HepG2 (cell line): ENCODE data around the gene GRK5. TPM values are rescaled to one million over a fixed set of nuclear protein-coding genes. Genes with fewer than 3 reads are reported as not detected.

ENCODE experiments used
- ATAC-seq: fragments of 200-7000 bp; cut with Tn5 transposase; 3 replicates; pipeline ENCODE4 v1.9.1; 2020; ENCODE audit warnings: mild to moderate bottlenecking, moderate library complexity
- BruUV-seq: library from RNA; stranded (reverse); fragments of 400-500 nt; replicated peaks from 2 replicates; lab custom pipeline; 2021; lab: Mats Ljungman, UMichigan
- CTCF ChIA-PET: fragments of 300-600 bp; formaldehyde crosslinking; extraction: SDS; loops from one replicate; lab custom pipeline; 2021; ENCODE audit warnings: low total read pairs, inconsistent platforms, low intra/inter-chr PET ratio; lab: Yijun Ruan, JAX
- POLR2A ChIA-PET: fragments of 350-600 bp; sonication (Branson Sonifier 250); formaldehyde crosslinking; loops from one replicate; lab custom pipeline; 2020; ENCODE audit warnings: antibody characterized with exemption, inconsistent platforms; lab: Yijun Ruan, JAX
- DNase-seq: peaks from one replicate; pipeline ENCODE4 v3.0.0-alpha.2; 2015; ENCODE audit warnings: low spot score
- FAIRE-seq: peaks from 3 replicates; lab custom pipeline; 2011; peaks lifted over from hg19 to GRCh38; lab: Jason Lieb, UNC
- H2AFZ ChIP-seq: one replicate; pipeline ENCODE4 v1.6.1; 2011; ENCODE audit warnings: low read length, inconsistent platforms
- H3K27ac ChIP-seq: fragments of 300-600 bp; 3 replicates; pipeline ENCODE4 v1.8.0; 2011; ENCODE audit warnings: mixed run types, mild to moderate bottlenecking, mixed read lengths, low read length, inconsistent platforms; ENCODE audit not compliant: insufficient read depth; ENCODE audit errors: extremely low read length
- H3K27me3 ChIP-seq, 2 experiments: fragments of 200-600 bp in 1 of 2; 2 replicates in 1 of 2; 3 replicates in 1 of 2; pipeline versions ENCODE4 v1.6.0 to v1.8.0; 2011; ENCODE audit warnings: low read length in 2 of 2, mild to moderate bottlenecking in 2 of 2, moderate library complexity in 2 of 2, inconsistent platforms in 1 of 2; ENCODE audit not compliant: insufficient read depth in 2 of 2, control insufficient read depth in 1 of 2
- H3K36me3 ChIP-seq, 2 experiments: fragments of 200-600 bp in 1 of 2; replicated peaks in 1 of 2; 2 replicates in 1 of 2; 3 replicates in 1 of 2; pipeline versions ENCODE4 v1.5.1 to v1.8.0; 2011; ENCODE audit warnings: low read length in 2 of 2, inconsistent platforms in 1 of 2; ENCODE audit not compliant: insufficient read depth in 2 of 2, control insufficient read depth in 1 of 2
- H3K4me1 ChIP-seq: 2 replicates; pipeline ENCODE4 v1.5.1; 2012; ENCODE audit warnings: low read length, inconsistent platforms; ENCODE audit not compliant: insufficient read depth
- H3K4me2 ChIP-seq: 2 replicates; pipeline ENCODE4 v1.6.0; 2011; ENCODE audit warnings: low read depth, low read length, inconsistent platforms
- H3K4me3 ChIP-seq, 3 experiments: fragments of 200-600 bp in 1 of 3; sonication (generic), shearing (Covaris generic) in 1 of 3; replicated peaks in 1 of 3; 2 replicates each; pipeline ENCODE4 v1.5.1; 2011 to 2016; ENCODE audit warnings: low read length in 3 of 3, inconsistent platforms in 2 of 3, low read depth in 2 of 3, mild to moderate bottlenecking in 2 of 3, control low read depth in 1 of 3, mixed read lengths in 1 of 3; ENCODE audit not compliant: insufficient read depth in 1 of 3
- H3K79me2 ChIP-seq: one replicate; pipeline ENCODE4 v1.6.1; 2011; ENCODE audit warnings: low read length, inconsistent platforms; ENCODE audit not compliant: insufficient read depth
- H3K9ac ChIP-seq: 2 replicates; pipeline ENCODE4 v1.6.0; 2011; ENCODE audit warnings: mild to moderate bottlenecking, low read depth, low read length, inconsistent platforms; ENCODE audit not compliant: insufficient read depth
- H3K9me3 ChIP-seq: 2 replicates; pipeline ENCODE4 v1.5.1; 2012; ENCODE audit warnings: mild to moderate bottlenecking, low read length
- H4K20me1 ChIP-seq: 2 replicates; pipeline ENCODE4 v1.6.0; 2011; ENCODE audit warnings: inconsistent platforms, mild to moderate bottlenecking, low read length, moderate library complexity; ENCODE audit not compliant: insufficient read depth
- ATRX ChIP-seq: sonication (generic); formaldehyde crosslinking; IDR thresholded peaks from 2 replicates; pipeline ENCODE4 v1.4.0; 2020; ENCODE audit warnings: missing genetic modification reagents, borderline replicate concordance
- FOXM1 ChIP-seq: sonication (generic); formaldehyde crosslinking; IDR thresholded peaks from 2 replicates; pipeline ENCODE4 v1.5.0; 2020; ENCODE audit warnings: missing genetic modification reagents
- HES4 ChIP-seq: sonication (generic); formaldehyde crosslinking; IDR thresholded peaks from 2 replicates; pipeline ENCODE4 v1.9.0; 2021; ENCODE audit warnings: mild to moderate bottlenecking, missing genetic modification reagents, borderline replicate concordance
- KDM2A ChIP-seq: sonication (generic); formaldehyde crosslinking; IDR thresholded peaks from 2 replicates; pipeline ENCODE4 v1.4.0; 2020; ENCODE audit warnings: low read depth, missing genetic modification reagents, borderline replicate concordance
- MED8 ChIP-seq: sonication (generic); formaldehyde crosslinking; IDR thresholded peaks from 2 replicates; pipeline ENCODE4 v1.8.1; 2023; ENCODE audit warnings: mild to moderate bottlenecking, missing genetic modification reagents; ENCODE audit not compliant: insufficient replicate concordance
- MEIS2 ChIP-seq: sonication (generic); formaldehyde crosslinking; IDR thresholded peaks from 2 replicates; pipeline ENCODE4 v1.9.0; 2021; ENCODE audit warnings: mild to moderate bottlenecking, missing genetic modification reagents
- MTA3 ChIP-seq: sonication (generic); formaldehyde crosslinking; IDR thresholded peaks from 2 replicates; pipeline ENCODE4 v1.4.0; 2020; ENCODE audit warnings: missing genetic modification reagents
- MXD4 ChIP-seq: IDR thresholded peaks from 2 replicates; pipeline ENCODE4 v1.6.1; 2016; ENCODE audit warnings: mild to moderate bottlenecking, missing biosample characterization, missing genetic modification reagents
- TBX3 ChIP-seq: fragments of 450-650 bp; IDR thresholded peaks from 2 replicates; pipeline ENCODE4 v1.6.1; 2017; ENCODE audit warnings: antibody characterized with exemption, mild to moderate bottlenecking, inconsistent platforms, borderline replicate concordance
- TGIF2 ChIP-seq: IDR thresholded peaks from 2 replicates; pipeline ENCODE4 v1.6.1; 2016; ENCODE audit warnings: control low read depth, missing compliant biosample characterization
- ZFP36L2 ChIP-seq: sonication (generic); formaldehyde crosslinking; IDR thresholded peaks from 2 replicates; pipeline ENCODE4 v1.4.0; 2020; ENCODE audit warnings: missing genetic modification reagents
- WGBS: methylation state at CpG from one replicate; pipeline ENCODE4 v1.1.6; 2017; ENCODE audit warnings: low lambda C conversion rate; 5-methylcytosine and 5-hydroxymethylcytosine counted together
- in situ Hi-C: cut with HindIII; loops from 2 replicates; pipeline ENCODE4 v1.10.0; 2017; ENCODE audit warnings: low pct_unique_long_range_greater_than_20kb; ENCODE audit not compliant: extremely low pct_ligation_motif_present
- intact Hi-C: fragments of 100-400 bp; cut with micrococcal nuclease; formaldehyde crosslinking; loops from one replicate; pipeline ENCODE4 v1.10.0; 2022; ENCODE audit not compliant: unreplicated experiment
- polyA plus RNA-seq, 8 experiments: library from polyadenylated mRNA; depleted of rRNA in 3 of 8; stranded (reverse) in 7 of 8; unstranded in 1 of 8; fragments of >200 nt; fragmentation: Illumina TruSeq in 4 of 8; extraction: Trizol in 4 of 8; gene quantifications; 2 replicates each; pipeline versions ENCODE4 v1.2.1 to v1.2.3, GENCODE V29; 2011 to 2016; ENCODE audit warnings: low read depth in 4 of 8, missing spikeins in 1 of 8, mixed read lengths in 1 of 8; ENCODE audit not compliant: insufficient read depth in 1 of 8
- total RNA-seq, 5 experiments: library from RNA; depleted of rRNA; stranded (reverse); fragments of >200 nt; fragmentation: Illumina TruSeq; extraction: Trizol; gene quantifications; 2 replicates each; pipeline ENCODE4 v1.2.3, GENCODE V29; 2016; ENCODE audit warnings: low read depth in 1 of 5
- TF ChIP-seq, protein P1 (sequence below): sonication (generic); formaldehyde crosslinking; IDR thresholded peaks from 2 replicates; pipeline ENCODE4 v1.4.0; 2020; ENCODE audit warnings: mild to moderate bottlenecking, low read depth, missing genetic modification reagents
- TF ChIP-seq, protein P2 (sequence below): sonication (generic); formaldehyde crosslinking; IDR thresholded peaks from 2 replicates; pipeline ENCODE4 v1.5.0; 2020; ENCODE audit warnings: missing genetic modification reagents, mild to moderate bottlenecking, borderline replicate concordance
- TF ChIP-seq, protein P3 (sequence below): sonication (generic); formaldehyde crosslinking; IDR thresholded peaks from 2 replicates; pipeline ENCODE4 v1.5.0; 2020; ENCODE audit warnings: missing genetic modification reagents, mild to moderate bottlenecking, borderline replicate concordance

Gene GRK5
- total and polyA plus RNA-seq, 2 of the 13 experiments (the other 11 are each of a cell fraction or from before 2014, with no cell fraction given) = 10.4 to 12.6 TPM

DNA sequence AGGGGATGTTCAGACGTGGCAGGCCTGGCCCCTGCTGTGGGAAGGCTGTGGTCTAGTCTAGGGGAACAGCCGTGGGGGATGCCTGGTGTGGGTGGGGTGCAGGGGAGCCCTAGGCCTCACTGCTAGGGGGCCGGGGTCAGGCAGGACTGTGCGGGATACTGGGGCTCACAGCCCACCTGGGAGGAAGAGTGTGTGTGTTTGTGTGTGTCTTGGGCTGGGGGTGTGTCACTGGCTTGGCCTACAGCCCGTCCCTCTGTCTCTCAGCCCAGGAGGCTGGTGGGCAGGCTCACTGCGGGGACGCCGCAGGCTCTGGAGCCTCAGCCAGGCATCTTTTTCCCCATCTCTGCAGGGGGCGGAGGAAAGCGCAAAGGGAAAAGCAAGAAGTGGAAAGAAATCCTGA lies 118.8 kb downstream of the GRK5 start:
- peaks cover 39% of the 10 kb centered on the region for H3K4me1 ChIP-seq
- BruUV-seq = no TSS peak
- WGBS = 100% methylated on average over 6 of the region's 10 CpGs
- CTCF ChIA-PET = no interaction called here
- H3K36me3 ChIP-seq = 0 out of 5 replicates have a peak, but pooled peaks cover 2 to 4% of the 10 kb centered on the region in 2 experiments
- in situ Hi-C loops = no loop called here
- H3K9ac ChIP-seq = no peak overlapping the region
- FAIRE-seq (no peak), DNase-seq (no peak), ATAC-seq (no peak)
- peaks cover 12% of the 10 kb centered on the region for H3K79me2 ChIP-seq
- H3K9me3 ChIP-seq = no peaks in the 10 kb centered on the region
- no peak overlapping the region for H3K4me3 ChIP-seq
- no peaks in the 10 kb centered on the region for H4K20me1 ChIP-seq
- H3K4me2 ChIP-seq = no peak overlapping the region
- no peak overlapping the region for H2AFZ ChIP-seq
- H3K27me3 ChIP-seq = no peaks in the 10 kb centered on the region
- intact Hi-C loops = no loop called here
- POLR2A ChIA-PET = no interaction called here
- no peak overlapping the region for H3K27ac ChIP-seq
- TF ChIP-seq, protein P1, sequence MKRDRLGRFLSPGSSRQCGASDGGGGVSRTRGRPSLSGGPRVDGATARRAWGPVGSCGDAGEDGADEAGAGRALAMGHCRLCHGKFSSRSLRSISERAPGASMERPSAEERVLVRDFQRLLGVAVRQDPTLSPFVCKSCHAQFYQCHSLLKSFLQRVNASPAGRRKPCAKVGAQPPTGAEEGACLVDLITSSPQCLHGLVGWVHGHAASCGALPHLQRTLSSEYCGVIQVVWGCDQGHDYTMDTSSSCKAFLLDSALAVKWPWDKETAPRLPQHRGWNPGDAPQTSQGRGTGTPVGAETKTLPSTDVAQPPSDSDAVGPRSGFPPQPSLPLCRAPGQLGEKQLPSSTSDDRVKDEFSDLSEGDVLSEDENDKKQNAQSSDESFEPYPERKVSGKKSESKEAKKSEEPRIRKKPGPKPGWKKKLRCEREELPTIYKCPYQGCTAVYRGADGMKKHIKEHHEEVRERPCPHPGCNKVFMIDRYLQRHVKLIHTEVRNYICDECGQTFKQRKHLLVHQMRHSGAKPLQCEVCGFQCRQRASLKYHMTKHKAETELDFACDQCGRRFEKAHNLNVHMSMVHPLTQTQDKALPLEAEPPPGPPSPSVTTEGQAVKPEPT (CRISPR knock-in tag) = no peak
- TF ChIP-seq TBX3 = no peak
- TF ChIP-seq MEIS2 = no peak
- no peak for TF ChIP-seq MTA3 (CRISPR knock-in tag)
- TF ChIP-seq, protein P2, sequence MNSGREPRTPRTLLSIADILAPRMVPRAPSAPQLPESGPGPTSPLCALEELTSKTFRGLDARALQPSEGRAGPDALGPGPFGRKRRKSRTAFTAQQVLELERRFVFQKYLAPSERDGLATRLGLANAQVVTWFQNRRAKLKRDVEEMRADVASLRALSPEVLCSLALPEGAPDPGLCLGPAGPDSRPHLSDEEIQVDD = no peak
- no peak for TF ChIP-seq ATRX
- TF ChIP-seq HES4 (CRISPR knock-in tag) = no peak
- TF ChIP-seq MED8 (CRISPR knock-in tag) = no peak
- TF ChIP-seq ZFP36L2 = no peak
- TF ChIP-seq, protein P3, sequence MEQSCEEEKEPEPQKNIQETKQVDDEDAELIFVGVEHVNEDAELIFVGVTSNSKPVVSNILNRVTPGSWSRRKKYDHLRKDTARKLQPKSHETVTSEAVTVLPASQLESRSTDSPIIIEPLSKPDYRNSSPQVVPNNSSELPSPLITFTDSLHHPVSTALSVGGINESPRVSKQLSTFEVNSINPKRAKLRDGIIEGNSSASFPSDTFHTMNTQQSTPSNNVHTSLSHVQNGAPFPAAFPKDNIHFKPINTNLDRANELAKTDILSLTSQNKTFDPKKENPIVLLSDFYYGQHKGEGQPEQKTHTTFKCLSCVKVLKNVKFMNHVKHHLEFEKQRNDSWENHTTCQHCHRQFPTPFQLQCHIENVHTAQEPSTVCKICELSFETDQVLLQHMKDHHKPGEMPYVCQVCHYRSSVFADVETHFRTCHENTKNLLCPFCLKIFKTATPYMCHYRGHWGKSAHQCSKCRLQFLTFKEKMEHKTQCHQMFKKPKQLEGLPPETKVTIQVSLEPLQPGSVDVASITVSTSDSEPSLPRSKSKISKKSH = no peak
- no peak for TF ChIP-seq FOXM1 (CRISPR knock-in tag)
- no peak for TF ChIP-seq MXD4 (CRISPR knock-in tag)
- no peak for TF ChIP-seq TGIF2 (CRISPR knock-in tag)
- no peak for TF ChIP-seq KDM2A (CRISPR knock-in tag)
